22Rv1 (cell line): ENCODE data around the gene CD6.

ENCODE experiments used
- H3K27ac ChIP-seq: fragments of 450-650 bp; 2 replicates; pipeline ENCODE4 v1.5.1; 2017
- CTCF ChIP-seq: fragments of 450-650 bp; IDR thresholded peaks from 2 replicates; pipeline ENCODE4 v1.5.1; 2017; ENCODE audit warnings: mild to moderate bottlenecking
- ZFX ChIP-seq: fragments of 450-650 bp; IDR thresholded peaks from 2 replicates; pipeline ENCODE4 v1.6.1; 2017; ENCODE audit warnings: antibody characterized with exemption, borderline replicate concordance

CD6 gene

GRCh38 chr11:60977836-60978235, 6.4 kb downstream of the CD6 start:
- no peak for TF ChIP-seq CTCF
- no peak overlapping the region for H3K27ac ChIP-seq

- H3K27ac ChIP-seq: no peak overlapping the region
- no peak for TF ChIP-seq ZFX
- no peak for TF ChIP-seq CTCF
These were observed 7.3 kb downstream of the CD6 start for GRCh38 chr11:60978546-60979380.

GRCh38 chr11:60981515-60981914, 10.0 kb downstream of the CD6 start:
- no peak for TF ChIP-seq CTCF
- TF ChIP-seq ZFX: no peak
- H3K27ac ChIP-seq: no peak overlapping the region

- H3K27ac ChIP-seq: no peak overlapping the region
- no peak for TF ChIP-seq ZFX
- no peak for TF ChIP-seq CTCF
These were observed 10.7 kb downstream of the CD6 start for GRCh38 chr11:60982184-60982583.

- no peak for TF ChIP-seq ZFX
- no peak for TF ChIP-seq CTCF
- H3K27ac ChIP-seq: no peak overlapping the region
These were observed 12.7 kb downstream of the CD6 start for GRCh38 chr11:60984149-60984548.

- no peak for TF ChIP-seq ZFX
- TF ChIP-seq CTCF: no peak
- H3K27ac ChIP-seq: no peak overlapping the region
These were observed 13.2 kb downstream of the CD6 start for GRCh38 chr11:60984636-60985035.

GRCh38 chr11:60985501-60985900, 14.0 kb downstream of the CD6 start:
- TF ChIP-seq CTCF: no peak
- no peak for TF ChIP-seq ZFX
- H3K27ac ChIP-seq: no peak overlapping the region
